SIG-M5 (cell line): Measurements from ENCODE around the gene CLEC10A.
A peak's percentile ranks its signal among the peaks of the same experiment; 100 is the strongest.

Experiments
- DNase-seq: peaks from one replicate; lab custom pipeline; 2025; lab: John Stamatoyannopoulos, UW

CLEC10A gene

GRCh38 chr17:7038025-7038862 is 41.8 kb downstream of the CLEC10A start:
- DNase-seq: no peak

GRCh38 chr17:7035591-7036368 is 44.3 kb downstream of the CLEC10A start, which contains the start of gene SLC16A13:
Gene SLC16A13, plus strand, starts transcription at chr17:7036015. Its CDS starts 368 bp downstream, at chr17:7036383.
- peak; percentile 64 for DNase-seq

DNA sequence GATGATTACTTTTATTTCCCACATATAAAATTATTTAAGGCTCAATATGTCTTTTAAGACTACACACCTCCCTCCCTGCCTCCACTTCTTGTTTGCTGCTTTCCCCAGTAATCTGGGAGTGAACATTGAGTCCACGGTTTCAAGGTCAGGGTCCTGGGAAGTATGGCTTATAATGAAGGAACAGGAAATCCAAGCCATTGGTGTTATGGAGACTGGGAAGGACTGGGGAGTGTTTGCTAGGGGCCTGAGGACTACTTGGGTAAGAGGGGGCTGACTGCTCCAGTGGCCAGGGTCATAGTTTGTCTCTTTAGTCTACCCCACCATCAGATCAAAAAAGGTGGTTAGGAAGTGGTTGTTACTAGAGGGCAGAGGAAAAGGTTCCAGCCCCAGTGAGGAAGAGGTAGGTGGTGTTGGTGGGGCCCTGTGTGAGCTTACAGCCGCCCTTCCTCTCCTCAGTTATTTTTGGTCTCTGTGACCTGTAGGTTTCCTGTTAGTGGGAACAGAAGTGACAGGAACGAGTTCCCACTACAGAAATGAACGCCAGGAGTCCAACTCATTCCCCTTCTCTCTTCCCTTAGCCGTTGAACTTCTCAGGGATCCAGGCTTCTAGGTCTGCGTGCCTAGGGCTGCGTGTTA is 45.0 kb downstream of the CLEC10A start:
- DNase-seq: no peak

DNA sequence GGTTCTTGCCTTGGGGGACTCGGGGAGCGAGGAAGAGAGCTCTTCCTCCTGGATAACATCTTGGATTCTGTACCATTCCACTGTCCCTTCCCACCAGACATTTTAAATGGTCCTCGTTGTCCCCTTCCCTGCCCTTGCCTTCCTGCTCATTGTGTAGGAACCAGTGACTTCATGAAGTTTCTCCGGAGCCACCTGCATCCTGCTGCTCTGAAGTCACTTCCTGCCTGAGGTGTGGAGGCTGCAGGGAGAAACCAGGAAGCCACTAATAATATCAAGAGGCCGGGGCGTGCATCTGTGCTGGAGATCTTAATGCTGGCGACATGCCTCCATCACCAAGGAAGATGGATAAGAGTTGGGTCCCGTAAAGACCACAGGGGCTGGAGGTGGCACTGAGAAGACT is 50.4 kb downstream of the CLEC10A start:
- no peak for DNase-seq

DNA sequence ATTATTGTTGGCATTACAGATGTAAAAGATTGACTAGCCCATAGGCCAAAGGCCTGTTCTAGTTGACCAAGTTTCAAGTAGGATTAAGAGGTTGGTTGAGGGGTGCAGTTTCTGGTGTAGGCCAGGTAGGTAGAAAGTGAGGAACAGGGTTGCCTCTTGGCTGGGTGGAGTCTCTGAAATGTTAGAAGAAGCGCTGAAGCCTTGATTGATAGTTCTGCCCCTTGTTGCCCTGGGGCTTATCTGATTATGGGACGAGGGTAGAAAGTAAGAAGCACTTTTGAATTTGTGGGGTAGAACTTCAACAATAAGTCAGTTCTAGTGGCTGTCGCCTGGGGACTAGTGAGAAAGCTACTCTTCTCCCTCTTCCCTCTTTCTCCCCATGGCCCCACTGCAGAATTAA is 51.0 kb downstream of the CLEC10A start:
- no peak for DNase-seq

- DNase-seq: no peak
Observed at GRCh38 chr17:7027335-7027734, 52.7 kb downstream of the CLEC10A start.

- no peak for DNase-seq
Observed at GRCh38 chr17:7026471-7027115, 53.5 kb downstream of the CLEC10A start.

- DNase-seq: no peak
Observed at GRCh38 chr17:7025245-7025644, 54.8 kb downstream of the CLEC10A start.
